Panc1 (cell line): ENCODE data around the gene LDB2. TPM values are rescaled to one million over a fixed set of nuclear protein-coding genes. Genes with fewer than 3 reads are reported as not detected.

ENCODE experiments used
- ATAC-seq: fragments of 200-7000 bp; cut with Tn5 transposase; 2 replicates; pipeline ENCODE4 v1.9.1; 2020; ENCODE audit warnings: mild to moderate bottlenecking, moderate library complexity
- BruUV-seq: library from RNA; stranded (reverse); fragments of 400-500 nt; replicated peaks from 2 replicates; lab custom pipeline; 2021; lab: Mats Ljungman, UMichigan
- CTCF ChIA-PET: fragments of 300-600 bp; sonication (Branson Sonifier 250); formaldehyde crosslinking; loops from one replicate; lab custom pipeline; 2022; ENCODE audit warnings: antibody characterized with exemption; lab: Charles Lee
- POLR2A ChIA-PET: fragments of 300-600 bp; sonication (Branson Sonifier 250); formaldehyde crosslinking; loops from one replicate; lab custom pipeline; 2022; ENCODE audit warnings: antibody characterized with exemption; lab: Charles Lee
- DNase-seq: peaks from one replicate; pipeline ENCODE4 v3.0.0-alpha.2; 2010; ENCODE audit warnings: low read depth, low spot score
- H3K27ac ChIP-seq: 2 replicates; pipeline ENCODE4 v1.5.1; 2011; ENCODE audit warnings: mild to moderate bottlenecking, low read length, inconsistent platforms
- H3K27me3 ChIP-seq: fragments of 200-500 bp; sonication (Bioruptor generic); 2 replicates; pipeline ENCODE4 v1.6.0; 2014; ENCODE audit warnings: low read length, inconsistent platforms; ENCODE audit not compliant: control insufficient read depth, insufficient read depth
- H3K36me3 ChIP-seq: fragments of 200-500 bp; sonication (Bioruptor generic); 2 replicates; pipeline ENCODE4 v1.5.1; 2014; ENCODE audit warnings: inconsistent platforms, mild to moderate bottlenecking, low read length, moderate library complexity; ENCODE audit not compliant: control insufficient read depth, insufficient read depth
- H3K4me1 ChIP-seq: 2 replicates; pipeline ENCODE4 v1.5.1; 2011; ENCODE audit warnings: inconsistent platforms, mild to moderate bottlenecking, low read length, moderate library complexity; ENCODE audit not compliant: control insufficient read depth, insufficient read depth
- H3K4me3 ChIP-seq, 2 experiments: 2 replicates each; pipeline ENCODE4 v1.5.1; 2011 to 2012; ENCODE audit warnings: low read depth in 2 of 2, low read length in 2 of 2, mild to moderate bottlenecking in 2 of 2, inconsistent platforms in 1 of 2, moderate library complexity in 1 of 2
- H3K9me3 ChIP-seq: fragments of 200-500 bp; sonication (Bioruptor generic); 2 replicates; pipeline ENCODE4 v1.5.1; 2014; ENCODE audit warnings: low read depth, mild to moderate bottlenecking, inconsistent platforms, low read length, moderate library complexity; ENCODE audit not compliant: control insufficient read depth, insufficient read depth
- POLR2AphosphoS5 ChIP-seq: IDR thresholded peaks from 2 replicates; pipeline ENCODE4 v1.6.1; 2012; ENCODE audit warnings: mild to moderate bottlenecking, low read depth, low read length, moderate library complexity
- SIN3A ChIP-seq: IDR thresholded peaks from 2 replicates; pipeline ENCODE4 v1.6.1; 2012; ENCODE audit warnings: low read depth, mild to moderate bottlenecking, low read length, moderate library complexity, borderline replicate concordance; ENCODE audit not compliant: insufficient read depth
- TCF7L2 ChIP-seq: IDR thresholded peaks from 2 replicates; pipeline ENCODE4 v1.6.1; 2011; ENCODE audit warnings: mild to moderate bottlenecking, low read depth, low read length, inconsistent platforms
- in situ Hi-C: cut with HindIII; loops from 2 replicates; pipeline ENCODE4 v1.10.0; 2016; ENCODE audit warnings: low sequenced_read_pairs, low pct_unique_long_range_greater_than_20kb
- intact Hi-C: fragments of 100-400 bp; cut with micrococcal nuclease; formaldehyde crosslinking; loops from one replicate; pipeline ENCODE4 v1.10.0; 2022; ENCODE audit not compliant: unreplicated experiment
- total RNA-seq: library from RNA; stranded (reverse); gene quantifications from one replicate; pipeline ENCODE4 v1.2.1, GENCODE V29; 2021; ENCODE audit not compliant: unreplicated experiment
- TF ChIP-seq, protein P1 (sequence below), 2 experiments: IDR thresholded peaks; 2 replicates each; pipeline ENCODE4 v1.6.1; 2011 to 2012; ENCODE audit warnings: low read depth in 2 of 2, control low read depth in 1 of 2, low read length in 1 of 2, mild to moderate bottlenecking in 1 of 2, moderate library complexity in 1 of 2; ENCODE audit not compliant: insufficient read depth in 1 of 2
- TF ChIP-seq, protein P2 (sequence below): fragments of 450-650 bp; IDR thresholded peaks from 2 replicates; pipeline ENCODE4 v1.5.1; 2017; ENCODE audit warnings: mild to moderate bottlenecking

LDB2 gene
- total RNA-seq, 1 experiment from 2014 or later = not detected

DNA sequence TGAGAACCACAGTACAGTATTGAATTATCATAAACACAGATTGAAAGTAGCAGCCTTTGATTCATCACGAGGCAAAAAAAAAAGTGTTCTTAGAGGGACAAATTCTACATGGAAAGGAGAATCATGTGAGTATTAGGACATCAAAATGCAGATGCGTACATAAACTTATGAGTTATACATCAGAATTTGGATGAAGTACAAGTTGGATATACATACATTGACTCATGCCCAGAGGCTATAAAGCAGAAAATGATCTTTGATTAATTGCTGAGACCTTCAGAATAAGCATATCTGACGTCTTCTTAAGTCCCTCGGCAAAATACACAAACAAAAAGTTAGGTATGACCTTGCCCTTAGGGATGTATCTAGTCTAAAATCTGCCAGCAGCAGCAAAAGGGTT lies 206.4 kb downstream of the LDB2 start:
- BruUV-seq = no TSS peak
- Histone ChIP-seq H3K4me3 (no peak overlapping the region), H3K27ac (no peak overlapping the region), H3K36me3 (no peaks in the 10 kb centered on the region), H3K27me3 (no peaks in the 10 kb centered on the region), H3K9me3 (no peaks in the 10 kb centered on the region), H3K4me1 (no peaks in the 10 kb centered on the region)
- intact Hi-C loops (no loop called here), in situ Hi-C loops (no loop called here)
- DNase-seq = no peak
- ChIA-PET POLR2A (no interaction called here), CTCF (no interaction called here)
- TF ChIP-seq, protein P1, sequence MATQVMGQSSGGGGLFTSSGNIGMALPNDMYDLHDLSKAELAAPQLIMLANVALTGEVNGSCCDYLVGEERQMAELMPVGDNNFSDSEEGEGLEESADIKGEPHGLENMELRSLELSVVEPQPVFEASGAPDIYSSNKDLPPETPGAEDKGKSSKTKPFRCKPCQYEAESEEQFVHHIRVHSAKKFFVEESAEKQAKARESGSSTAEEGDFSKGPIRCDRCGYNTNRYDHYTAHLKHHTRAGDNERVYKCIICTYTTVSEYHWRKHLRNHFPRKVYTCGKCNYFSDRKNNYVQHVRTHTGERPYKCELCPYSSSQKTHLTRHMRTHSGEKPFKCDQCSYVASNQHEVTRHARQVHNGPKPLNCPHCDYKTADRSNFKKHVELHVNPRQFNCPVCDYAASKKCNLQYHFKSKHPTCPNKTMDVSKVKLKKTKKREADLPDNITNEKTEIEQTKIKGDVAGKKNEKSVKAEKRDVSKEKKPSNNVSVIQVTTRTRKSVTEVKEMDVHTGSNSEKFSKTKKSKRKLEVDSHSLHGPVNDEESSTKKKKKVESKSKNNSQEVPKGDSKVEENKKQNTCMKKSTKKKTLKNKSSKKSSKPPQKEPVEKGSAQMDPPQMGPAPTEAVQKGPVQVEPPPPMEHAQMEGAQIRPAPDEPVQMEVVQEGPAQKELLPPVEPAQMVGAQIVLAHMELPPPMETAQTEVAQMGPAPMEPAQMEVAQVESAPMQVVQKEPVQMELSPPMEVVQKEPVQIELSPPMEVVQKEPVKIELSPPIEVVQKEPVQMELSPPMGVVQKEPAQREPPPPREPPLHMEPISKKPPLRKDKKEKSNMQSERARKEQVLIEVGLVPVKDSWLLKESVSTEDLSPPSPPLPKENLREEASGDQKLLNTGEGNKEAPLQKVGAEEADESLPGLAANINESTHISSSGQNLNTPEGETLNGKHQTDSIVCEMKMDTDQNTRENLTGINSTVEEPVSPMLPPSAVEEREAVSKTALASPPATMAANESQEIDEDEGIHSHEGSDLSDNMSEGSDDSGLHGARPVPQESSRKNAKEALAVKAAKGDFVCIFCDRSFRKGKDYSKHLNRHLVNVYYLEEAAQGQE (IDR thresholded peaks at IDR 0.05; ENCODE audit: insufficient read depth in 1 of 2, low read depth in 2 of 2, low read length in 1 of 2) = no peak
- TF ChIP-seq SIN3A (no peak), TCF7L2 (no peak)
- no peak for ATAC-seq

DNA sequence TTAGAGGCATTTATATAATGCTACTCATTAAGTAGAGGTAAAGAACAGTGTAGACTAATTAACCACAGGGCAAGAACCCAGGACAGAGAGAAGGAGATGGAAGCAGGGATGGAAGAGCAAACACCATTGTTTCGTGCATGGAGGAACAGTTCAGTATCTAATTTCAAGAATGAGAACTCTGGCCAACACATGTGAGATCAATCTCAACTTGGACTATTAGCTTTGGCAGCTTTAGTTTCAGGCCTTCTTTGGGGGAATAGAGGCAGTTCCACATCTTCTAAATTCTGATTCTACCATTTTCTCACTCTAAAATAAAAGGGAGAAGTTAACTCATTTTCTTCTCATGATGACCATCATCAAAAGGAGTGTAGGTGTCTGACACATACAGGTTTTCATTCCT lies 207.0 kb downstream of the LDB2 start:
- intact Hi-C loops (no loop called here), in situ Hi-C loops (no loop called here)
- Histone ChIP-seq H3K36me3 (no peaks in the 10 kb centered on the region), H3K9me3 (no peaks in the 10 kb centered on the region), H3K4me1 (no peaks in the 10 kb centered on the region), H3K27me3 (no peaks in the 10 kb centered on the region), H3K27ac (no peak overlapping the region), H3K4me3 (no peak overlapping the region)
- no peak for DNase-seq
- TF ChIP-seq, protein P1 (IDR thresholded peaks at IDR 0.05; ENCODE audit: insufficient read depth in 1 of 2, low read depth in 2 of 2, low read length in 1 of 2) = no peak
- TF ChIP-seq TCF7L2 (no peak), POLR2AphosphoS5 (no peak), SIN3A (no peak)
- TF ChIP-seq, protein P2, sequence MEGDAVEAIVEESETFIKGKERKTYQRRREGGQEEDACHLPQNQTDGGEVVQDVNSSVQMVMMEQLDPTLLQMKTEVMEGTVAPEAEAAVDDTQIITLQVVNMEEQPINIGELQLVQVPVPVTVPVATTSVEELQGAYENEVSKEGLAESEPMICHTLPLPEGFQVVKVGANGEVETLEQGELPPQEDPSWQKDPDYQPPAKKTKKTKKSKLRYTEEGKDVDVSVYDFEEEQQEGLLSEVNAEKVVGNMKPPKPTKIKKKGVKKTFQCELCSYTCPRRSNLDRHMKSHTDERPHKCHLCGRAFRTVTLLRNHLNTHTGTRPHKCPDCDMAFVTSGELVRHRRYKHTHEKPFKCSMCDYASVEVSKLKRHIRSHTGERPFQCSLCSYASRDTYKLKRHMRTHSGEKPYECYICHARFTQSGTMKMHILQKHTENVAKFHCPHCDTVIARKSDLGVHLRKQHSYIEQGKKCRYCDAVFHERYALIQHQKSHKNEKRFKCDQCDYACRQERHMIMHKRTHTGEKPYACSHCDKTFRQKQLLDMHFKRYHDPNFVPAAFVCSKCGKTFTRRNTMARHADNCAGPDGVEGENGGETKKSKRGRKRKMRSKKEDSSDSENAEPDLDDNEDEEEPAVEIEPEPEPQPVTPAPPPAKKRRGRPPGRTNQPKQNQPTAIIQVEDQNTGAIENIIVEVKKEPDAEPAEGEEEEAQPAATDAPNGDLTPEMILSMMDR = no peak
- ATAC-seq = no peak
- ChIA-PET CTCF (no interaction called here), POLR2A (no interaction called here)
- BruUV-seq = no TSS peak
